Endothelial cell (in vitro differentiated cells): ENCODE data around the gene FARS2. TPM values are rescaled to one million over a fixed set of nuclear protein-coding genes. Genes with fewer than 3 reads are reported as not detected.

Experiments used
- DNase-seq: peaks from one replicate; pipeline ENCODE4 v3.0.0; 2021; ENCODE audit warnings: low spot score
- H3K27ac Mint-ChIP-seq: one replicate; pipeline ENCODE4 v1.8.0; 2021; ENCODE audit warnings: mixed read lengths, inconsistent platforms; ENCODE audit not compliant: unreplicated experiment
- H3K27me3 Mint-ChIP-seq: one replicate; pipeline ENCODE4 v1.8.0; 2021; ENCODE audit warnings: mild to moderate bottlenecking, moderate library complexity, mixed read lengths, inconsistent platforms; ENCODE audit not compliant: unreplicated experiment
- H3K36me3 Mint-ChIP-seq: one replicate; pipeline ENCODE4 v1.8.0; 2021; ENCODE audit warnings: mild to moderate bottlenecking, low read depth, mixed read lengths, inconsistent platforms; ENCODE audit not compliant: unreplicated experiment
- H3K4me1 Mint-ChIP-seq: one replicate; pipeline ENCODE4 v1.8.0; 2021; ENCODE audit warnings: mild to moderate bottlenecking, mixed read lengths, inconsistent platforms; ENCODE audit not compliant: unreplicated experiment
- H3K4me3 Mint-ChIP-seq: one replicate; pipeline ENCODE4 v1.8.0; 2021; ENCODE audit warnings: mild to moderate bottlenecking, mixed read lengths, inconsistent platforms; ENCODE audit not compliant: unreplicated experiment
- H3K9me3 Mint-ChIP-seq: one replicate; pipeline ENCODE4 v1.8.0; 2021; ENCODE audit warnings: mixed read lengths, inconsistent platforms; ENCODE audit not compliant: unreplicated experiment
- total RNA-seq: library from RNA; stranded (reverse); fragmentation: NEBNext Ultra II Directional; extraction: Animal tissue kit (Norgen Biotek cat#: 25700); gene quantifications from one replicate; pipeline ENCODE4 v1.2.1, GENCODE V29; 2021; ENCODE audit not compliant: unreplicated experiment
- TF ChIP-seq, protein P1 (sequence below): fragments of 200-600 bp; sonication (generic); IDR thresholded peaks from one replicate; pipeline ENCODE4 v1.5.0; 2021; ENCODE audit warnings: antibody characterized with exemption; ENCODE audit not compliant: unreplicated experiment

FARS2 gene
- total RNA-seq, 1 donor from 2014 or later = 17.8 TPM

DNA sequence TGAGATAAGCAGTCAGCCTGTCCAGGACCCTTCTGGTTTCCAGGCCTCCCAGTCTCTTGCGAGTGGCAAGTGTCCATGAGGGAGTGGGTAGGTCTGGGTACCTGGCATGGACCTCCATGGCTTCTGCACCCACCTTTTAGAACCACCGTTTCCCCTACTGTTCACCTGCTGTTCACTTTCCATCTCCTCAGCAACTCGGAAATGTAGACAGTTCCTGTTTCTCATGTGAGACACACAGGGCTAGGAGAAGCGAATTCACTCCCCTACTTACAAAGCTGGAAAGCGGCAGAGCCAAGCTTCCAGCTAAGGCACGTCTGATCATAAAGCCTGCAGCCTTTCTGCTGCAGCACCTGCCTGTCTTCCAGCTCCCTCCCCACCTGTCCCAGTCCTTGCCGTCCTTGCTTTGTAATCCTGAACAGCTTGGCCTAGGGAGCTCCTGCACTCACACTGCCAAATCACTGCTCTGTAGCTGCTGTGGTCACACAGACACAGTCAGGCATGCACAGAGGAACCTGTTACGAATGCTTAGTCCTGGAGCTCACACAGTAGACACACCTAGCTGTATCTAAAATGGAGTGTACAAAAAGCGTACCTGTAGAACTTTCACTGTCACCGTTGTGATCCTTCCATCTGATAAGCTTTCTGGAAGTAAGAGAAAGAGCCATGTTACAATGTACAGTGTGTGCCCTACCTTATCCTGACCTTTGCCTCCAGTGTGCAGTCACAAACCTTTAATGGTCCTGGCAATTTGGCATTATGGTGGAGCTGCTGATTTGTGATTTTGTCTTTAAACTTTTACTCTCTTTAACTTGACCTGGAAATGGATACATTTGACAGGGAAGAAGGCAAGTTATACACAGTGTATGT lies 451.3 kb downstream of the FARS2 start:
- peaks cover 8% of the 10 kb centered on the region for H3K9me3 Mint-ChIP-seq
- H3K27ac Mint-ChIP-seq = no peak overlapping the region
- no peak overlapping the region for H3K4me3 Mint-ChIP-seq
- TF ChIP-seq, protein P1, sequence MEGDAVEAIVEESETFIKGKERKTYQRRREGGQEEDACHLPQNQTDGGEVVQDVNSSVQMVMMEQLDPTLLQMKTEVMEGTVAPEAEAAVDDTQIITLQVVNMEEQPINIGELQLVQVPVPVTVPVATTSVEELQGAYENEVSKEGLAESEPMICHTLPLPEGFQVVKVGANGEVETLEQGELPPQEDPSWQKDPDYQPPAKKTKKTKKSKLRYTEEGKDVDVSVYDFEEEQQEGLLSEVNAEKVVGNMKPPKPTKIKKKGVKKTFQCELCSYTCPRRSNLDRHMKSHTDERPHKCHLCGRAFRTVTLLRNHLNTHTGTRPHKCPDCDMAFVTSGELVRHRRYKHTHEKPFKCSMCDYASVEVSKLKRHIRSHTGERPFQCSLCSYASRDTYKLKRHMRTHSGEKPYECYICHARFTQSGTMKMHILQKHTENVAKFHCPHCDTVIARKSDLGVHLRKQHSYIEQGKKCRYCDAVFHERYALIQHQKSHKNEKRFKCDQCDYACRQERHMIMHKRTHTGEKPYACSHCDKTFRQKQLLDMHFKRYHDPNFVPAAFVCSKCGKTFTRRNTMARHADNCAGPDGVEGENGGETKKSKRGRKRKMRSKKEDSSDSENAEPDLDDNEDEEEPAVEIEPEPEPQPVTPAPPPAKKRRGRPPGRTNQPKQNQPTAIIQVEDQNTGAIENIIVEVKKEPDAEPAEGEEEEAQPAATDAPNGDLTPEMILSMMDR = no peak
- peaks cover 2% of the 10 kb centered on the region for H3K4me1 Mint-ChIP-seq
- H3K27me3 Mint-ChIP-seq = peaks cover 5% of the 10 kb centered on the region
- peaks cover 5% of the 10 kb centered on the region for H3K36me3 Mint-ChIP-seq
- no peak for DNase-seq

DNA sequence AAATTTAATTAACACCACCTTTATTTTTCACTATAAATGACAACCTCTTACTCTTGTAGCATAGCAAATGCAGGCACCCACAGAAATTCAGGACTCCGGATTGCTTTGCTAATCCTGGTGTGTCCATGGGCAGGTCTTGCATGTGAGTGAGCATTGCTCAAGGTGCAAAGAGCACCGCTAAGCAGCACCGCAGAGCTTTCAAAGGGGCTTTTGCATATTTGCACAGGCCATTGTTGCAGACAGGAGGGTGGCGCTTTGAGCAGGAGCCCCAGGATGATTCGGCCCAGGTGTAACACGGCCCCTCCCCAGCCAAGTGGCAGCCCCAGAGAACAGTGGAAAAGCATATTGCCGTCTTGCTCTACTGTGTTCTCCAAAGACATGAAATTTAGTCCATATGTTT lies 452.2 kb downstream of the FARS2 start:
- Mint-ChIP-seq H3K4me3 (no peak overlapping the region), H3K27me3 (no peaks in the 10 kb centered on the region)
- DNase-seq = no peak

DNA sequence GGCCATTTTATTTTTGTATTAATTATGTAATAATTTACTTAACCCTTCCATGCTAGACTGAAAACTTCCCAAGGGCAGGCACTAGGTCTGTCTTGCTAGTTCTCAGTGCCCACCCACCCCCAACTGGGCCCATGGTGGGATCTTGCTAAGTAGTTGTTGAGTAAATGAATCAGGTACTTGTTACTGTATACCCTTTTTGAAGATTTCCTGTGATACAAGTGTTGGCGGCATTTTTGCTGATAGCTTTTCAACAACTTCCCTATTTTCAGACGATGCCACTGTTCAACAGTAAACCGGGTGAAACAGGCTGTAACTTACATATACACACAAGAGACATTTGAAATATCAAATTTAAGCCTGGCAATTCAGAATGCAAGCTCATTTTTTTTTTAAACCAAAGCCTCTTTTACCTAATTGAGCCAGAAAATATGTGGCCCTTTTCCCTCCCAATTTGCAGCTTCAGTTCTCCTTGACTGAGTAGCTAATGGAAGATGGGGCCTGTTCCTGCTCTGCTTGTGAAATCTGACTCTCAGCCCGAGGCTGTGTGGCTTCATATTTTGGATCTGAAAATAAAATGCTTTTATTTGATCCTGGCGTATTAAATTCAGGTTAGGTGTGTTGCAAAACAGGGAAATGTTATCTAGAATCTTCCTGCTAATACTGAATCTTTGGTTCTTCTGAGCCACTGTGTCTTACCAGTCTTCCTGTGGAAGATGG lies 457.1 kb downstream of the FARS2 start:
- DNase-seq = no peak
- Mint-ChIP-seq H3K27ac (no peak overlapping the region), H3K27me3 (no peaks in the 10 kb centered on the region), H3K9me3 (peaks cover 8% of the 10 kb centered on the region), H3K36me3 (peaks cover 5% of the 10 kb centered on the region), H3K4me1 (peaks cover 12% of the 10 kb centered on the region), H3K4me3 (no peak overlapping the region)
- TF ChIP-seq, protein P1 = no peak

More for the DNA sequence above, 452.2 kb downstream of the FARS2 start:
- Mint-ChIP-seq H3K9me3 (peaks cover 8% of the 10 kb centered on the region), H3K27ac (no peak overlapping the region), H3K4me1 (peaks cover 2% of the 10 kb centered on the region), H3K36me3 (peaks cover 5% of the 10 kb centered on the region)
- TF ChIP-seq, protein P1 = no peak

DNA sequence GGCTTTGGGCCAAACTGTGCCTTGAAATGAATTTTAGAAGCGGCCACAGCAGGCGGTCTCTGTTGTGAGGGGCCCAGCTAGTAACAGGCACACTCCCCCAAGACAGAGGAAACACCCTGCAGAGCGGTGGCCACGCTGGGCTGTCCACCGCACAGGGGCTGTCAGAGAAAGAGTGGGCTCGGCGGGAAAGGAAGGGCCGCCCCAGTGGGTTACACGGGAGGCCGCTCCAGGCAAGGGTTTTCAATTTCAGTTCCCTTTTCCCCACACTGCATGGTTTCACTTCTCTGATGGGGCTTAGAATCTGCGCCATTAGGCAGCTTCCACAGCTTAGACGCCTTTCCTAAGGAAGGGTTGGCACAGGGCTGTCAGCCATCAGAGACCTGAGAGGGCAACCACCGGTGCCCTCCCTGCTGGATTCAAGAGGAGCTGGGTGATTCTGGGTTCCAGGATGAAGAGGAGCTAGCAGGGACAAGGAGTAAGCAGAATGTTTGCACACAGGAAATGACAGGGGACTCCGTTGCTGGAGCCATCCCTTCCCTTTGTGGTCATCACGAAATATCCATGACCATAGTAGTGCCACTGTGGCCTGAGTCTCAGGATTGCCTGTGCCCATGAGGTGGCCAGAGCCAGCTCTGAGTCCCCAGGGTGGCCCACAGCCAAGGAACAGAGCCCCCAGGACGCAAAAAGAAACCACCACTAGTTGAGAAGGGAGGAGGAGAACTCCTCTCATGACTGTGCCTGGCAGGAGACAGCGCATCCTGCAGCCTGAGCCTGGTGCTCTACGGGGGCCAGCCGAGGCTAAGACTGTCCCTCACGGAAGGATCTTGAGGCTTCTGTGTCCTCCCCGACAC lies 462.8 kb downstream of the FARS2 start:
- H3K27ac Mint-ChIP-seq = no peak overlapping the region
- no peak for DNase-seq
- peaks cover 23% of the 10 kb centered on the region for H3K4me1 Mint-ChIP-seq
- TF ChIP-seq, protein P1 = no peak
- H3K27me3 Mint-ChIP-seq = peaks cover 3% of the 10 kb centered on the region
- H3K36me3 Mint-ChIP-seq = no peaks in the 10 kb centered on the region
- no peak overlapping the region for H3K4me3 Mint-ChIP-seq
- H3K9me3 Mint-ChIP-seq = no peaks in the 10 kb centered on the region
